ENCODE data around the gene TMEM38A. TPM values are rescaled to one million over a fixed set of nuclear protein-coding genes. Genes with fewer than 3 reads are reported as not detected.

Gene TMEM38A
- total RNA-seq, 4 donors from 2014 or later = 1.8 to 6.0 (median 2.2) TPM

DNA sequence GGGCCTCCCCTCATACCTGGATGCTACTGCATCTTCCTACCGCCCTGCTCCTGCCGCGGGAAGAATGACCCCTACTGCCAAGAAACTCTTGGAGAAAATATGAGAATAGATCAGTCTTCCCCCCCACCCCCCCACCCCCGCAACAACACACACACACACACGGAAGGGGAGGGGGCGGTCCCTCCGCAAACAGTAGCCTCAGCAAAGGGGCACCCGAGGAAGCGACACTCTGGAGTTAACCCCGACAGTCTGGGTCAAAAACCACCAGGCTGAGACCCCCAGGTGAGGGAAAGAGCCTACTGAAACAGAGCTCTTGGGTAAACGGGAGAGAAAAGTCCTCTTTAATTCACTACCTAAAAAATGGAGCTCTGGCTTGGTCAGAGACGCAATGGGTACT is 34.1 kb upstream of the TMEM38A start:
- TF ChIP-seq, protein P1, sequence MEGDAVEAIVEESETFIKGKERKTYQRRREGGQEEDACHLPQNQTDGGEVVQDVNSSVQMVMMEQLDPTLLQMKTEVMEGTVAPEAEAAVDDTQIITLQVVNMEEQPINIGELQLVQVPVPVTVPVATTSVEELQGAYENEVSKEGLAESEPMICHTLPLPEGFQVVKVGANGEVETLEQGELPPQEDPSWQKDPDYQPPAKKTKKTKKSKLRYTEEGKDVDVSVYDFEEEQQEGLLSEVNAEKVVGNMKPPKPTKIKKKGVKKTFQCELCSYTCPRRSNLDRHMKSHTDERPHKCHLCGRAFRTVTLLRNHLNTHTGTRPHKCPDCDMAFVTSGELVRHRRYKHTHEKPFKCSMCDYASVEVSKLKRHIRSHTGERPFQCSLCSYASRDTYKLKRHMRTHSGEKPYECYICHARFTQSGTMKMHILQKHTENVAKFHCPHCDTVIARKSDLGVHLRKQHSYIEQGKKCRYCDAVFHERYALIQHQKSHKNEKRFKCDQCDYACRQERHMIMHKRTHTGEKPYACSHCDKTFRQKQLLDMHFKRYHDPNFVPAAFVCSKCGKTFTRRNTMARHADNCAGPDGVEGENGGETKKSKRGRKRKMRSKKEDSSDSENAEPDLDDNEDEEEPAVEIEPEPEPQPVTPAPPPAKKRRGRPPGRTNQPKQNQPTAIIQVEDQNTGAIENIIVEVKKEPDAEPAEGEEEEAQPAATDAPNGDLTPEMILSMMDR (IDR thresholded peaks at IDR 0.05; ENCODE audit: low read depth) = no peak

DNA sequence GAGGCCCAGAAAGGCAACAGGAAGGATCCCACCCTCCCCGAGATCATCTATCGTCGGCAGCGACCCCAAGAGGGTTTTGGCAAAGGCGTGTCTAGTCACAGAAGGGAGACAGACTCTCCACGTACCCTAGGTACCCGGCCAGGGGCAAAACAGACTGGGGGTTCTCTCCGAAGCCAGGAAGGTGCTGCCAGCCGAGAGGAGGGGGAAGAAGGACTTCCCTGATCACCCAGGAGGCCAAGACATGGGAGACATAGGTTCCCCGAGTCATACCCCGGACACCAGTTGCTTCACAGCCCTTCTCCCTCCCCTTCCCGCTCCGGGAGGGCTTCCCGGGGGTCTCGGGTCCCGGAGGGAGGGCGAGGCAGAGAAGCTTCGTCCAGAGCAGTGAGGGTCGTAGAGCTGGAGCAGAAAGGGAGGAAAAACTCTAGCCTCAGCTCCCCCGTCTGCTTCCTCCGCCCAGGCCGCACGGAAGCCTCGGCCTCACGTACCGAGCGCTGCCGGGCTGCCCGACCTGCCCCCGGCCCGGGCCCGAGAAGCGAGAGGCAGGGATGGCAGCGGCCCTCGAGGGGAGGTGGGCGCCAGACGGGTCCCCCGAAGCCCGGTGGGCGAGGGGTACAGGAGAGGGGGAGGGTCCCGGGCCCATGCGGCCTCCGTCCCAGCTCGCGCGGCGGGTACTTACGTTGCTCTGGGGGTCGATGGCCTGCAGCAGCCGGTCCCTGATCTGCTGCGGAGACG is 33.6 kb upstream of the TMEM38A start:
- TF ChIP-seq, protein P1 (IDR thresholded peaks at IDR 0.05; ENCODE audit: low read depth) = no peak

DNA sequence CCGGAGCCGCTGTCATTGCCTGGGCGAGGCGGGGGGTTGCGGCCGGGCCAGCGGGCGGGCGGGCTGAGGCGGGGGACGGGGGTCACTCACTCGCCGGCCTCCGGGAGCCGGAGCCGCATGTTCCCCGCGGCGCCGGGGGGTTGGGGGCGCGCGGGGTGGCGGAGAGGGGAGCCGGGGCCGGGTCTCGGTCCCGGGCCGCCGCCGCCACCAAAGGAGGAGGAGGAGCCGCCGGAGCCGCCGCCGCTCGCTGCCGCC is 33.1 kb upstream of the TMEM38A start:
- TF ChIP-seq, protein P1 (IDR thresholded peaks at IDR 0.05; ENCODE audit: low read depth) = no peak

DNA sequence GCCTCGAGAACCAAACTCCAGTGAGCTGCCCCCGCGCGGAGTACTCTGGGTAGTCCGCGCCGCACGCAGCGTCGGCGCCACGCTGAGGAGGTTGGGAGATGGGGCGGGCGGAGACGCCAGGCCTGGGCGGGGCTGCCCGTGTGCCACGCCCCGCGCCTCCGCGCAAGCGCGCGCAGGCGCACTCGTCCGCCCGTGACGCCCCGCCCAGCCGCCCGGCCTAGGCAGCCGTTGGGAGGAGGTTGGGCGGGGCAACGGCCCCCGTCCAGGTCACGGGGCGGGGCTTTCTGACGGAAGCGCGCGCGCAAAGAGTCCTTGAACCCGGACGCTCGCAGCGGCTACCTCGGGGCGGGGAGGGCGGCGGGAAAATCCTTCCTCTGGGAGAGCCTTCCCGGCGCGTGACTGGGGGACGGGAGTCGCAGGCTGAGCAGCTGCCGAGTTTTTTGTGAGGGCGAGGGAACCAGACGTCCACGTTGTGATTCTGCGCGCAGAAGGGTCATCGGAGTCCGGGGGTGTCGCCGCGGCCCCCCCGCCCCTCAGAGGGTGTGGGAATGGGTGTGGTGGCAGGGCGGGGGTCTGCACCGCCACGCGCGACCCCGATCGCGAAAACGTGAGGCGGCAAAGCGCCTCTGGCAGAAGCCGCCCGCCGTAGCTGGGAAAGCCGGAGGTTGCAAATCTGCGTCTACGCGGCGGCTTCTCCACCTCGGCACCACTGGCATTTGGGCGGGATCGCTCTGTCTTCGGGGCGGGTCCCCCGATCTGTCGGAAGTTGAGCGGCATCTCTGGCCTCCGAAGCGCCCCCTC is 32.6 kb upstream of the TMEM38A start, which contains the start of gene MED26:
Gene MED26, minus strand, starts transcription at position 22 of the 801 bp plus-strand sequence. CDS start 261 bp downstream, outside the sequence.
- TF ChIP-seq, protein P1 (IDR thresholded peaks at IDR 0.05; ENCODE audit: low read depth) = no peak

DNA sequence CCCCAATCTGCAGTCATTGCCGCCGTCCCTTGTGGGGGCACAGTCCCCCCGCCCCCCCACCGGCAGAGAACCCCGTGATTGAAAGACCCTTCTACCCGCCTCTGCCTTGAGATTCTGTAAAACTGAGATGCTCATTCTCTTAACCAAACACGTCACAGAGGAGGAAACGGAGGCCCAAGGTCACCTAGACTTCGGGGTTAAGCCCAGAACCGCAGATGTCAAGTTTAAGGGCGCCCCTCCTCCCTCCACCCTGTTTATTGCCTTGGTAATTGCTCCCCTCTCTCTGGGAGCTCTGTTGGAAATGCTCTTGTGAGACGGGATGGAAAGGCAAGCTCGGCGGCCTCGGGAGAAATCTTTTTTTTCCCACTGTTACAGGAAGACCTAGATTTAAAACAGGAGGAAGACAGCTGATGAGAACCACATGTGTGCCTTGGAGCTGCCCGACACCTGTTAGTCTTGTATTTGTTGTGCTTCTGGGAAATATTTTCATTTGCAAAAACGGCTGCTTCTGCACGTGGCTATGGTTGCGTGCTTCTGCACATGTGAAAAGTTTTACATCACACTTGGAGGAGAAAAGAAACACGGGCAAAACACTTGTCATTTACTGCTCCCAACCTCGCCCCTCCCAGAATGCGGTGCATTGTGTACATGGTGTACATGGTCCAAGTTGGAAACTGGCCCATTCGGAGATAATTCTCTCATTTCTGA is 31.8 kb upstream of the TMEM38A start:
- TF ChIP-seq, protein P1 (IDR thresholded peaks at IDR 0.05; ENCODE audit: low read depth) = no peak

DNA sequence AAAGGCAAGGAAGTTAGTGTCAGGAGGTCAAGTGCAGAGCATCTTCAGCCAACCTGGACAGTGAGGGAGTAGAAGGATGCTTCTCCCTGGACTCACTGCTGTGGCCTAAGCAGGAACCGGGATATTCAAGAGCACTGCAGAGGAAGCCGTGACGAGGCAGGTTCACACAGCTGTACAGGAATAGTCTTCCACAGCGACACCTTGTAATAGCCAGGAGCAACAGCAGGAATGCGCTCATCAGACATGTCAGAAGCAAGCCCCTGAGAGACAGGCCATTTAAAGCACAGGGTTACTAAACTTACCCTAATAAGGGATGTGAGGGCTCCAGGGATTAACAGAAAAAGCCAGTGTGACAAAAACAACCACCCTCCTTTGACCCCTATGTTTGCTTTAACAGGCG is 29.5 kb upstream of the TMEM38A start:
- TF ChIP-seq, protein P1 (IDR thresholded peaks at IDR 0.05; ENCODE audit: low read depth) = no peak

DNA sequence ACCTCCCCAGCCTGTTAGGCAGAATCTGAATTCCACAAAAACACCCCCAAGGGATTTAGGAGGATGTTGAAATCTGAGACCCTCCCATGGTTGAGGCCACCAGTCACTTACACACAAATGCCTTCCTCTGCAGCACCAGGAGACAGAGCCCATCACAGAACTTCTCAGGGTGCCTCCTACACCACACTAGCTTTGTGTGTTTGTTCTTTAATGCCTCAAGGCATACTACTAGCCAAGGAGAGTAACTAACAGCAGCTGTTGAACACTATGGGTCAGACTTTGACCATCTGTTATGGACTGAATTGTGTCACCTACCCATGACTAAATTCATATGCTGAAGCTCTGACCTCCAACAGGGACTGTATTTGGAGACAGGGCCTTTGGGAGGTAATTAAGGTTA is 23.4 kb upstream of the TMEM38A start:
- TF ChIP-seq, protein P1 (IDR thresholded peaks at IDR 0.05; ENCODE audit: low read depth) = no peak

Measured in subcutaneous adipose tissue (tissue), 4 donors.